Adipose tissue (tissue), 3 donors: ENCODE data around the gene ZFYVE19. TPM values are rescaled to one million over a fixed set of nuclear protein-coding genes. Genes with fewer than 3 reads are reported as not detected.

Experiments
- H3K27ac ChIP-seq: one replicate; pipeline ENCODE4 v1.5.1; 2013; ENCODE audit warnings: low read depth, low read length
- WGBS, 3 donors: extraction: QIAGEN DNeasy Blood & Tissue Kit; methylation state at CpG; one replicate each; pipeline ENCODE4 v1.1.7; 2013; 5-methylcytosine and 5-hydroxymethylcytosine counted together
- polyA plus RNA-seq, 3 donors: library from polyadenylated mRNA; stranded (reverse); fragments of 200-250 nt; gene quantifications; one replicate each; pipeline ENCODE4 v1.2.3, GENCODE V29; 2013
- donor health status: healthy with polysubstance abuse.
- donor health status: Bipolar disorder and iron deficiency.
- donor health status: healthy.

Gene ZFYVE19
- polyA plus RNA-seq, 3 donors = 12.0 to 14.2 (median 13.3) TPM

DNA sequence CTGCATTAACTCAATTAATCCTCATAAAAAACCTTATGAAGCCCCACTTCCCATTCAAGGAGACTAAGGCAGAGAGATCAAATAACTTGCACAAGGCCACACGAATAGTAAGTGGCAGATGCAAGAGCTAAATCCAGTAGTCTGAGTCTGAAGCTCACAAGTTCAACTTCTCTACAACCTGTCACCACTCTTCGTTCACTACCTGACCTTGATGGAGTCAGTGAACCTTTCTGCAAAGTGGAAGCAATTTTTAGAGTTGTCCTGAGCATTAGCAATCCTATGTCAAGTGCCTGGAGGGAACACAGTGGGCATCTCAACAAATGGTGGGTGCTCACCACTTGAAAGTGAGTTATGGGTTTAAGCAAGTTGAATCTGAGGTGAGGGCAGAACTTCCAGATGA is 34.9 kb downstream of the ZFYVE19 start:
- WGBS, 3 donors = 65 to 85% (median 83%) methylated on average over 2 of the region's 2 CpGs

DNA sequence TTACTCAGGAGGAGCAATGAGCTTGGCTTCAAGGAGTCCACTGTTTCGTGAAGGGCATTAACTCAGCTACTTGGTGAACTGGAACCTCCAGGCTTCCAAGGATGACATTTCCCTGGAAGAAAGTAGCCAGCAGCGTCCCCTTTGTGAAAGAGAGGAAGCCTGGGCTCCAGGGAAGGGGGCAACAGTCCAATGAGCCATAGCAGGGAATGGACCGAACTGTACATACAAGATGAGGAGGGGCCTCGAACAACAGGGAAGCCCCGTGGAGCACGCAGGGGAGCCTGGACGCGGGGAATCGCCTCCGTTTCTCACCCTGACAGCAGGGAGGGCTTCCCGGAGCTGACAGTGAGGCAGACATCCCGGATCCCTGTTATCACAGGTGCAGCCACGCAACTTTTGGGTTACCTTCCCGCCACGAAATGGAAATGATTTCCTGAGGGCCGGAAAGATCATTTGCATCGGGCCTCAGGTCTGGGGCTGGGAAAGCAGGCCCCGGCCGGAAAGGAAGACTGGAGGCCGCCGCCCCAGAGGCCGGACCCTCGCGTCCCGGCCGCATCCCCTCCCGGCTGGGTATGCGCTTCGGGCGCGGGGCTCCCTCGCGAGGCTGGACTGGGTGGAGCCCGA is 36.5 kb downstream of the ZFYVE19 start:
- WGBS, 3 donors = 10 to 24% (median 22%) methylated on average over 33 to 34 of the region's 34 CpGs
- no peak overlapping the region for H3K27ac ChIP-seq

More for the DNA sequence above, 34.9 kb downstream of the ZFYVE19 start:
- no peak overlapping the region for H3K27ac ChIP-seq

DNA sequence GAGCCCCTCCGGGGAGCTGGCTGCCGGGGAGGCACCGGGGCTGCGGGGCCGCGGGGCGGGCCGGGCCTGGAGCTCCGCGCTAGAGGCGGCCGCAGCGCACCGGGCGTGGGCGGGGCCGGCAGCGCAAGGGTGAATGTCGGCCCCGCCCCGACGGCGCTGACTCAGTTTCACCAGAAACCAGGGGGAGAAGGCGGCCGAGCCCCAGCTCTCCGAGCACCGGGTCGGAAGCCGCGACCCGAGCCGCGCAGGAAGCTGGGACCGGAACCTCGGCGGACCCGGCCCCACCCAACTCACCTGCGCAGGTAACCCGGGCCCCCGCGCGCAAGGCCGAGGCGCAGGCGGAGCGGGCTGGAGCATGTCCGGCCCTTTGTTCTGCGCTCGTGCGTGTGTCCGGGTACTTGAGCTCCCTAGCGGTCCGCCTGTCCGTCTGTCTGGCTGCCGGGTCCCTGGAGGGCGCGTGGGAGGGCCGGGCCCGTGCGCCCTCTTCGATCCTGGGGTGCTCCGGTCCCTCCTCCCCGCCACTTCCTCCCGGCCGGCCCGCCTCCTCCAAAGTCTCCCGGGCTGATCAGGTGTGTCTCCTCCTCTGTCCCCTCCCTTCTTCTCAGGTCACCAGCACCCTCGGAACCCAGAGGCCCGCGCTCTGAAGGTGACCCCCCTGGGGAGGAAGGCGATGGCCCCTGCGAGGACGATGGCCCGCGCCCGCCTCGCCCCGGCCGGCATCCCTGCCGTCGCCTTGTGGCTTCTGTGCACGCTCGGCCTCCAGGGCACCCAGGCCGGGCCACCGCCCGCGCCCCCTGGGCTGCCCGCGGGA is 37.2 kb downstream of the ZFYVE19 start, which contains the start of gene SPINT1:
Gene SPINT1 (plus strand): TSS at position 164 of the 811 bp plus-strand sequence. CDS start 507 bp downstream, at position 671.
- H3K27ac ChIP-seq = no peak within 1 kb of the TSS
- WGBS, 3 donors = 0 to 1% (median 0%) methylated on average over 75 to 89 of the region's 89 CpGs

DNA sequence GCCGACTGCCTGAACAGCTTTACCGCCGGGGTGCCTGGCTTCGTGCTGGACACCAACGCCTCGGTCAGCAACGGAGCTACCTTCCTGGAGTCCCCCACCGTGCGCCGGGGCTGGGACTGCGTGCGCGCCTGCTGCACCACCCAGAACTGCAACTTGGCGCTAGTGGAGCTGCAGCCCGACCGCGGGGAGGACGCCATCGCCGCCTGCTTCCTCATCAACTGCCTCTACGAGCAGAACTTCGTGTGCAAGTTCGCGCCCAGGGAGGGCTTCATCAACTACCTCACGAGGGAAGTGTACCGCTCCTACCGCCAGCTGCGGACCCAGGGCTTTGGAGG is 37.8 kb downstream of the ZFYVE19 start:
- WGBS, 3 donors = 2% methylated on average over 28 of the region's 28 CpGs
- H3K27ac ChIP-seq = no peak overlapping the region

DNA sequence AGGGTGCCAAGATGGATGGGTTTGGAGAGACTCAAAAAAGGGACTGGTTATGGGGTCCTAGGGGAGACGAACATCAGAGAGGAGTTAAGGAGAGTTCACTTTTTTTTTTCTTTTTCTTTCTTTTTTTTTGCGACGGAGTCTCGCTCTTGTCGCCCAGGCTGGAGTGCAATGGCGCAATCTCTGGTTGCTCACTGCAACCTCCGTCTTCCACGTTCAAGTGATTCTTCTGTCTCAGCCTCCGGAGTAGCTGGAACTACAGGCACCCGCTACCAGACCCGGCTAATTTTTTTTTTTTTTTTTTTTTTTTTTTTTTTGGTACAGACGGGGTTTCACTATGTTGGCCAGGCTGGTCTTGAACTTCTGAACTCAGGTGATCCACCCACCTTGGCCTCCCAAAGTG is 38.1 kb downstream of the ZFYVE19 start:
- no peak overlapping the region for H3K27ac ChIP-seq
- 36 to 46% (median 43%) methylated on average over 12 of the region's 12 CpGs for WGBS, 3 donors

DNA sequence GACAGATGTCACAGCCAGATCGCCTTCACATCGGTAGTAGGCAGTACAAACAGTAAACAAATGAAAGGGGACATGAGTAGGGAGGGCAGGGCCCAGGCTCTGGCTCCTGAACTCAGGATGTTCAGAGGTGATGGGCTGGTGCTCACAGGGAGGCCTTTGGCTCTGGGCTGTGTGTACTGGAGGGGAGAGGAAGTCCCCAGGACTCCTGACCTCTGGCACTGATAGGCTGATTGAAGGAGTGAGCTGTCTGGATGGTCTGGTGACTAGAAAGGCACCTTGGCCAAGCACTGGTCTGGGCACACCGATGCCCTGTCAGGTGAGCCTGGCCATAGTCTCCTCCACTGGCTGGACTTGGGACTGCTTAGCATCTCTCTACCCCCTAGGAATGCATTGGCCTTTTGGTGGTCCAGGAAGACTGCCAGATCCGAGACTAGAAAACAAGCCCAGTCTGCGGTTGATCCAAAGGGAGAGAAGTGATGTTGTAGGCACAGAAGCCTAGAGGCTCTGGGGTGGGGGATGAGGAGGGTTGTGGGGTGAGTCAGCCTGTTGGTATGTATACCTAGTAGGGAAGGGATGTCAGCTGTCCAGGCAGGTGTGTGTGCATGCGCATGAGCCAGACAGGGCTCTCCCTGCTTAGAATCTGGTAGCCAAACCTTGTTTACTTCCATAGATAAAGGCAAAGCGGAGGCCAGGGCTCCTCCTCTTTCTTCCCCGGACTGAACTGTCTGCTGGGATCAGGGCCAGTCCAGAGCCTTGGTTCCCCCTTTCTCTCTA is 38.8 kb downstream of the ZFYVE19 start:
- WGBS, 3 donors = 35 to 87% (median 85%) methylated on average over 8 of the region's 8 CpGs
- no peak overlapping the region for H3K27ac ChIP-seq

DNA sequence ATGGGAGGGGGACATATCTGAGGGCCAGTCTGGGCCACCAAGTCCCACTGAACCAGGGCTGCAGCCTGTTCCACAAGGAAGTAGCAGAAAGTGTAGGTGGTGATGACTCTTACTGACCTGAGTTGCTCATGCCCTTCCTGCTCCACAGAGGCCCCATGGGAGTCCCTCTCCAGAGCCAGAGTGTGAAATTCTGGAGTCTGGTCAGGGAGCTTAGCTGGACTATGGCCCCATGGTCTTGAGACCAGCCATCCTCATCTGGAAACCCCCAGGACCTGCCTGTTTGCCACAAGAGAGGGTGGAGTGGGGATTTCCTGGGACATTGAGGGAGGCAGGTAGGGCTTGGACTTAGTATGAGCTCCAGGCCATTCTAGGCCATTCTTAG is 39.9 kb downstream of the ZFYVE19 start:
- no peak overlapping the region for H3K27ac ChIP-seq

DNA sequence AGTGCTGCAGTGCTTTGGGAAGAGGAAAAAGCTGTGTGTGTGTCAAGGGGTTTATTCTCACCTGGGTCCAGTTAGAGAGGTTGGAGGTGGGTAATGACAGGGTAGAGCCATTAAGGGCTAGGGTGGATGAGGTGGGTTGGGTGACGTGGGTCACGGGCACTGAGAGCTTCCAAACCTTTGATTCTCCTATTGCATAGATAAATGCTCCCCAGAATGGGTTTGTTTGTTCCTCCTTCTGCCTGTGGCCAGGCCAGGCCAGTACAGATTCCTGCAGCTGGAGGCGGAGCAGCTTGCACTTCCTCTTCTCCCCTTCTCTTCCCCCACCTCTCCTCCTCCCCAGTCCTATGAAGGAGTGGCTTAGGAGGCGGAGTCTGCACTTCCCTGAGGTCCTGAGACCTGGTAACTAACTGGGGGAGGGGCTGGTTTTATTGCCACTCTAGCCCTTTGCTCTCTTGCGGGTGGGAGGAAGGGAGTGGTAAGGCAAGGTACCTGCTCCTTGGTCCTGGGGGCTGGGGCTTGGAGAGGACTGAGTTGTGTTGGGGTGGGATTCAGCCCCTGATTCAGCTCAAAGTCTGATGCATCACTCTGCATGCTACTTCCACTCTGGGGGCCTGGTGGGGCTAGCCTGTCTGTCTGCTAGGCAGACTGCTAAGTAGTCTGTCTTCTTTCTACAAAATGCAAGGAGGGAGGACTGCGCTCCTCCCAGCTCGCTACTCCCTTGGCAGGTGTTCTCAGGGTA is 40.5 kb downstream of the ZFYVE19 start:
- no peak overlapping the region for H3K27ac ChIP-seq
- 45 to 54% (median 51%) methylated on average over 7 of the region's 7 CpGs for WGBS, 3 donors

DNA sequence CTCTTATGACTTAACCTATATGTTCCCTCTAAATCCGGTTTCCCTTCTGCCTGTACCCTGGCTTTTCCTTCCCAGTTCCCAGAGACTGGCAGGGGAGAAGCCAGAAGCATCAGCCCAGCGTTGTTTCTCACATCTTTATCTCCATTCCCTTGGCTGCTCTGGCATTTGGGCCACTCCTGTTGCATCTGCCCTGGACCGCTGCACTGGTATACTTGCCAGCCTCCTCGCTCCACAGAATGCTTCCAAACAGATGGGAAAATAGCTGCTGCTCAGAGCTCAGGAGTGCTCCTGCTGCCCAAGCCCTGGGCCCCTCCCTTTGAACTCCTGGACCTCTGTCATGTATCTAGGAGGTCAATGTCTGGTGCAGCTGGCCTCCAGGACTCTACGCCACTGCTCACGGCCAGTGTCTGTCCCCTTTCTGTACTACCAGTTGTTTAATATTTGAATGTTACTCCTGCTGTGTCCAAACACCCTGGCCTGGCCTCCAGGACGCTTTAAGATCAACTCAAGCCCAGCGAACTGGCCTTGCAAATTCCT is 43.8 kb downstream of the ZFYVE19 start:
- WGBS, 3 donors = 82 to 94% (median 87%) methylated on average over 8 of the region's 8 CpGs

DNA sequence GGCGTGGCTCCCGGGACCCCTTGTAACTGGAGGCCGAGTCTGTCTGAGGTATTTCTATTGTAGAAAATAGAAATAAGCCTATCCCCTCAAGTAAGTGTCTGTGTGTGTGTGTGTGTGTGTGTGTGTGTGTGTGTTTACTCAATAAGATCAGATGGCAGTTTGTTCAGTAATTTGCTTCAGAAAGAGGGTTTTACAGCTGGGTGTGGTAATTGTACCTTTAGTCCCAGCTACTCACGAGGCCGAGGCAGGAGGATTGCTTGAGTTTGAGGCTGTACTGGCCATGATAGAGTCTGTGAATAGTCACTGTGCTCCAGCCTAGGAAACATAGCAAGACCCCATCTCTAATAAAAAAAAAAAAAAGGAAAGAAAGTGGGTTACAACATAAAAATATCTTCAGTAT is 45.6 kb downstream of the ZFYVE19 start:
- WGBS, 3 donors = 83 to 93% (median 92%) methylated on average over 5 of the region's 5 CpGs
- H3K27ac ChIP-seq = no peak overlapping the region

More for the DNA sequence above, 43.8 kb downstream of the ZFYVE19 start:
- no peak overlapping the region for H3K27ac ChIP-seq

DNA sequence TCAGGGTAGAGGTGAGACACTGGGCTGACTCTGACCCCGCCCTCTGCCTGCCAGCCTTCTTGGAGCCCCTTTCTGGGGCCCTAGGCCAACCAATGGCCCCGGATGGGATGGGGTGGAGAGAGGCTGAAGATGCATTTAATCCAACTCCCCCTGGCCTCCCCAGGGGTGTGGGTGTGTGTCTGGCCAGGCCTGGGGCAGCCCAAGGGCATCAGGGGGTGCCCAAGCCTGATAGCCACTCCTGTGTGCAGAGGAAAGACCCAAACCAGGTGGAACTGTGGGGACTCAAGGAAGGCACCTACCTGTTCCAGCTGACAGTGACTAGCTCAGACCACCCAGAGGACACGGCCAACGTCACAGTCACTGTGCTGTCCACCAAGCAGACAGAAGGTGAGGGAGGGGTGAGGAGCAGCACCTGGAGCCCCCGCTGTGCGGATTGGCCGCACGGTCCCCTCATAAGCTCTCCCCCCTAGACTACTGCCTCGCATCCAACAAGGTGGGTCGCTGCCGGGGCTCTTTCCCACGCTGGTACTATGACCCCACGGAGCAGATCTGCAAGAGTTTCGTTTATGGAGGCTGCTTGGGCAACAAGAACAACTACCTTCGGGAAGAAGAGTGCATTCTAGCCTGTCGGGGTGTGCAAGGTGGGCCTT is 46.5 kb downstream of the ZFYVE19 start:
- no peak overlapping the region for H3K27ac ChIP-seq
- WGBS, 3 donors = 89 to 92% (median 91%) methylated on average over 16 of the region's 16 CpGs

DNA sequence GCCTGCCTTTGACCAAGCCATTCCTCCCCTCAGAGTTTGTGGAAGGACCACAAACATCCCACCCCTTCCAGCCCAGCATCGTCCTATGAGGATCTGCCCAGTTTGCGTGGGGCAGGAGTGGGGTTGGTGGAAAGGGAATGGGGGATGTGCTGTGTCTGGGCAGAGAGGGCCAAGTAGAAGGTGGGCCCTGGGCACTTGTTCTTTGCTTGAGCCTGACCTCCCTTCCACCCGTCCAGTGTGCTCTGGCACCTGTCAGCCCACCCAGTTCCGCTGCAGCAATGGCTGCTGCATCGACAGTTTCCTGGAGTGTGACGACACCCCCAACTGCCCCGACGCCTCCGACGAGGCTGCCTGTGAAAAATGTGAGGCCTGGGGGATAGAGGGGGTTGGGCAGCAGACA is 47.3 kb downstream of the ZFYVE19 start:
- H3K27ac ChIP-seq = no peak overlapping the region
- 50 to 79% (median 67%) methylated on average over 10 of the region's 10 CpGs for WGBS, 3 donors

DNA sequence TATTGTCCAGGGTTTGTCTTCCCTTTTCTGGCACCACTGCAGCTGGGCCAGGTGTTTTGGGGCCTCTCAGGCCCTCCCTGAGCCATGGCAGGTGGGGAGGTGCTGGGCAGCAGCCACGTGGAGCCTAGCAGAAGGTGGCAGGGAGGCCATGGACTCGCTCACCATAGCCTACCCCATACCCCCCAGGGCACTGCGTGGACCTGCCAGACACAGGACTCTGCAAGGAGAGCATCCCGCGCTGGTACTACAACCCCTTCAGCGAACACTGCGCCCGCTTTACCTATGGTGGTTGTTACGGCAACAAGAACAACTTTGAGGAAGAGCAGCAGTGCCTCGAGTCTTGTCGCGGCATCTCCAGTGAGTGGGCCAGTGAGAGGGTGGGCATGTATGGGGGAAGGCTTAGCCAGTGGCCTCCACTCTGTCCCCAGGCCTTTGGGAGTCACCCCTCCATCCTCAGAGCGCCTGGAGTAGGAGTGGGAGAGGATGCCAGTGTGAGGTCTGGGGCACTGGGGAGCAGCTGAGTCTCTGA is 48.9 kb downstream of the ZFYVE19 start:
- H3K27ac ChIP-seq = no peak overlapping the region
- WGBS, 3 donors = 83 to 84% (median 84%) methylated on average over 13 of the region's 13 CpGs

DNA sequence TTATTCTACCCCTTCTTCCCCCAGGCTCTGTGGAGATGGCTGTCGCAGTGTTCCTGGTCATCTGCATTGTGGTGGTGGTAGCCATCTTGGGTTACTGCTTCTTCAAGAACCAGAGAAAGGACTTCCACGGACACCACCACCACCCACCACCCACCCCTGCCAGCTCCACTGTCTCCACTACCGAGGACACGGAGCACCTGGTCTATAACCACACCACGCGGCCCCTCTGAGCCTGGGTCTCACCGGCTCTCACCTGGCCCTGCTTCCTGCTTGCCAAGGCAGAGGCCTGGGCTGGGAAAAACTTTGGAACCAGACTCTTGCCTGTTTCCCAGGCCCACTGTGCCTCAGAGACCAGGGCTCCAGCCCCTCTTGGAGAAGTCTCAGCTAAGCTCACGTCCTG is 49.9 kb downstream of the ZFYVE19 start:
- WGBS, 3 donors = 62 to 73% (median 71%) methylated on average over 8 of the region's 8 CpGs
- no peak overlapping the region for H3K27ac ChIP-seq

DNA sequence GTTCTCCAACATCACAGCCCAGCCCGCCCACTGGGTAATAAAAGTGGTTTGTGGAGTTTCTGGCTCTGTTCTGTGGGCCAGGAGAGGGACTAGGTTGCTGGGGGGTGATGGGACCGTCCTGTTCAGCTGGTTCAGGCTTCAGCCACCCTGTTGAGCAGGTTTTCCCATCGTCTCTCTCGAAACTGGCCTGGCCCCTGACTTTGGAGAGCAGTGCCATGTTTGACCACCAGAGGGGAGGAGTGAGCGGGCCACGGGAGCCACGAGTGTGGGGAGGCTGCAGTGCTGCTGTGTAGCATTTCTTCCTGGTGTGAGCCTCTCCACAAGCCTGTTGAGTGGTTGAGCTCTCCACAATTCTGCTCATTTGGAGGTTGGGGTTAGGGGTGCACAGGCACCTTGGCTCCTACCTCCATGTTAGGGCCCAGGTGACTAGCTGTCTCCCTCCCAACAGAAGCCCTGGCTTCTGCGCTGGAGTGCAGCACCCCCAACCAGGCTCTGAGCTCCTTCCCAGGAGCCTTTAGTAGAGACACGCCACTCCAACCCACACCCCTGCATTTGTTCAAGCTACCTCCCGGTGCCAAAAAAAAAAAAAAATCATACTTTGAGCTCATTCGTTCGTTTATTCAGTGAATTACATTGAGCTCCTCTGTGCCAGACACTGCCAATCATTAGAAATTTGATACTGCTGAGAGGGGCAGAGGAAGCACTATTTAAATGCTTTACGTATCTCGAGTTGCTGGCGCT is 50.9 kb downstream of the ZFYVE19 start:
- no peak overlapping the region for H3K27ac ChIP-seq
- WGBS, 3 donors = 21 to 29% (median 29%) methylated on average over 15 of the region's 15 CpGs

DNA sequence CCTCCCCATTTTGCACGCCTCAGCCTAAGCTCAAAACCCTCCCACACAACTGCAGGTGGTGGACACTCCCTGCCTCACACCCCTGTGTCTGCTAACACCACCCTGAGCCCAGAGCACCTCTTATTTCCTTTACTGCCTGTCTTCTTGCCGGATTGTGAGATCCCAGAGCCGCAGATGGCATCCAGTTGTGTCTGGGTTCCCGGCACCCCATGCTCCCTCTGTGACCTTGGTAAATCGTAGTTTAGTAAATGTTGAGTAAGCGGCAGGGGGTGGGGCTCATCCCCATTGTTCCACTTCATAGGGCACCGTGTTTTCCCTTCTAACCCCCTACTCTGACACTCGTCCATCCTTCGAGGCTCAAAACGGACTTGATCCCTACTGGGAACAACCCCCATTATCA is 51.8 kb downstream of the ZFYVE19 start:
- H3K27ac ChIP-seq = no peak overlapping the region
- WGBS, 3 donors = 36 to 66% (median 61%) methylated on average over 10 of the region's 10 CpGs

DNA sequence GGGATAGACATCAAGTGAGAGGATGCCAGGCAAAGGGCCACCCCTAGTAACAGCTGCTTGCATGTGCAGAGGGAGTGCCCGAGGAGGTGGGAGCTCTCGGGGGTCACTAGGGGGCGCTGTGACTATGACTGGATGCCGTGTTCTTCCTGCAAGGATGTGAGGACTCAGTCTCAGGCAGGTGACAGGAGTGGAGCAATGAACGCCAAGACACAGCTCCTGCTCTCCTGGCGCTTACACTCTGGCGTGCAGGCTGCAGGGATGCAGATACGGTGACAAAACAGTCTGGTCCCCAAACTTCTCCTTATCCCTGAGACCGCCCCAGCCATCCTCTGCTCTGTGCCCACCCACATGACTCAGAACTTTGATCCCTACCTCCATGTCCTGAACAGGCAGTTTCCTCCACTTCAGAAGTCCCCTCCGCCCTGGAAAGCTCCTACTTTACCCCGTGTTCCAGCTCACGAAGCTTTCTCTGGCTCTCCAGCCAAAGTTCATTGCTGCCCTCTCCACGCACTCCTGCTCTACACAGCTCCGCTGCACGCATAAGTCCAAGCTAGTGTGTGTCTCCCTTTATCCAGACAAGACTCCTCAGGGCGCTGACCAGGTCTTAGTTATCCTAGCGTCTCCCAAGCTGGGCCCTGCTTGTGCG is 52.4 kb downstream of the ZFYVE19 start:
- WGBS, 3 donors = 40 to 50% (median 45%) methylated on average over 18 of the region's 18 CpGs
- no peak overlapping the region for H3K27ac ChIP-seq
